ENCODE data around the gene FAM20A. TPM values are rescaled to one million over a fixed set of nuclear protein-coding genes. Genes with fewer than 3 reads are reported as not detected.

Gene FAM20A
- 13.1 TPM for total RNA-seq

DNA sequence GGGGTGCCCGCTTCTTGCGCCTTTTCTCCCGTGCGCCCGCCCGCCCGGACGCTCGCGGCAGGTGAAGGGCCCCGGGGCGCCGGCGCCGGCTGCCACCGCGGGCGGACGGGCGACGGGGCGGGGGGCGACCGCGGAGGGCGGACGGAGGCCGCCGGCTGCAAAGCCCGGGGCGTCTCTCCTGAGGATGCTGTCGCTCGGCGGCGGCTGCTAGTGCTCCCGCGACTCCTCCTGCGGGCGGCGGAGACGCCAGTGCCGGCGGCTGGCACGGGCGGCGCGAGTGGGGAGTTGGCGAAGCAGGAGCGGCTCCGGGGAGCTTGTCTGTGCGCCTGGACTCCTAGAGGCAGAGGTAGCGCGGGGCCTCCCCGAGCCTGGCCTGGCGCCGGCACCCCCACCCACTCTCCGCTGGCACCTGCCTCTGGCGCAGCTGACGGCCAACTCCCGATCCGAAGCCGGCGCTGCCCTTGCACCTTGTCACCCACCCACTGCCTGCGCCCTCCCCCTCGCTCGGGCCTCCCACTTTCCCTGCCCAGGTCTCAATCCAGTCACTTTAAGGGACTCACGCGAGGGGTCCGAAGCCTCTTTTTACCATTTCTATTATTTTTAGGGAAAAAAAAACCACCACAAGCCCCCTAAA, at the start of gene FAM20A:
Gene FAM20A, minus strand, starts transcription at position 437 of the 634 bp plus-strand sequence. CDS start 701 bp downstream, outside the sequence.

DNA sequence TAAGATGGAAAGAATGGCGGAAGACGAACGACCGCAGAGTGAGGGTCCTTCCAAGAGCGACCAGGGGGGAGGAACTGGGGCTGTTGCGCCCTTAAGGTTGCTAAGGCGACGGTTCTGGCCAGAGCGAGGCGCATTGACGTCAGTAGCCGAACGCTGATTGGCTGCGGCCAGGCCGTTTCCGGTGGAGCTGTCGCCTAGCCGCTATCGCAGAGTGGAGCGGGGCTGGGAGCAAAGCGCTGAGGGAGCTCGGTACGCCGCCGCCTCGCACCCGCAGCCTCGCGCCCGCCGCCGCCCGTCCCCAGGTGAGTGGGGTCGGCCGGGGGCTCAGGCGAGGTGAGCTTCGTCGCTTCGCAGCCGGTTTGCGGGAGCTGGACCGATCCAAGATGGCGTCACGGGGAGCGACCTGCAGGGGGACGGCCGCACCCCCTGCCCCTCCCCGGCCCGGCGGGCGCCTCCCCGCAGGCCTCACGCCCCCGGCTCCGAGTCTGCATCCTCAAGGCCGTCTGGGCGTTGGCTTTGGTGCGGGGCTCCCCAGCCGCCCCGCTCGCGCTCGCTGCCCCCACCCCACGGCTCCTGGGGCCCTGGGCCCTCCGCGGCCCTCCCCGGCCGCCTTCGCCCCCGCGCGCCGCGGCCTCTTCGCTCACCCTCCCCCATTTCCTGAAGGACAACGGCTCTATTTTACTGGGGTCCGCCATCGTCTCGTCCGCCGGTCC, 88.8 kb downstream of the FAM20A start, which contains the start of gene PRKAR1A:
Gene PRKAR1A, plus strand, starts transcription at position 184 of the 713 bp plus-strand sequence. CDS start 2,970 bp downstream, outside the sequence.

Other genes with a start within 250 kb of the FAM20A start
- 33.3 TPM for gene WIPI1, start 143.9 kb downstream of the FAM20A start, total RNA-seq
- 270 TPM for gene PRKAR1A, start 88.9 kb downstream of the FAM20A start, total RNA-seq